HEK293T (cell line): ENCODE data around the gene CCIN.

ENCODE experiments used
- BHLHE40 ChIP-seq: fragments of 450-650 bp; IDR thresholded peaks from 2 replicates; pipeline ENCODE4 v1.6.1; 2016; ENCODE audit warnings: mild to moderate bottlenecking, moderate library complexity, borderline replicate concordance
- ELF4 ChIP-seq: fragments of 450-650 bp; IDR thresholded peaks from 2 replicates; pipeline ENCODE4 v1.6.1; 2017; ENCODE audit warnings: antibody characterized with exemption
- FOXA1 ChIP-seq: fragments of 450-650 bp; IDR thresholded peaks from 2 replicates; pipeline ENCODE4 v1.6.1; 2016; ENCODE audit warnings: mild to moderate bottlenecking
- FOXK2 ChIP-seq: fragments of 450-650 bp; IDR thresholded peaks from 2 replicates; pipeline ENCODE4 v1.6.1; 2016; ENCODE audit warnings: mild to moderate bottlenecking
- FOXM1 ChIP-seq: fragments of 450-650 bp; IDR thresholded peaks from 2 replicates; pipeline ENCODE4 v1.6.1; 2017; ENCODE audit warnings: mild to moderate bottlenecking, borderline replicate concordance
- HDGF ChIP-seq: fragments of 450-650 bp; IDR thresholded peaks from 2 replicates; pipeline ENCODE4 v1.6.1; 2017; ENCODE audit warnings: antibody characterized with exemption, borderline replicate concordance
- L3MBTL2 ChIP-seq: fragments of 450-650 bp; conservative IDR thresholded peaks from 2 replicates; pipeline ENCODE4 v1.6.1; 2016; ENCODE audit warnings: mild to moderate bottlenecking
- LEF1 ChIP-seq: fragments of 450-650 bp; IDR thresholded peaks from 2 replicates; pipeline ENCODE4 v1.6.1; 2017; ENCODE audit warnings: mild to moderate bottlenecking, borderline replicate concordance
- NFRKB ChIP-seq: fragments of 450-650 bp; IDR thresholded peaks from 2 replicates; pipeline ENCODE4 v1.6.1; 2016; ENCODE audit warnings: mild to moderate bottlenecking, moderate library complexity
- PKNOX1 ChIP-seq: fragments of 450-650 bp; IDR thresholded peaks from 2 replicates; pipeline ENCODE4 v1.6.1; 2016
- SP1 ChIP-seq: fragments of 450-650 bp; IDR thresholded peaks from 2 replicates; pipeline ENCODE4 v1.6.1; 2017
- SUZ12 ChIP-seq: fragments of 450-650 bp; IDR thresholded peaks from 2 replicates; pipeline ENCODE4 v1.6.1; 2016; ENCODE audit warnings: mild to moderate bottlenecking
- TARDBP ChIP-seq: fragments of 450-650 bp; IDR thresholded peaks from 2 replicates; pipeline ENCODE4 v1.6.1; 2016

- no peak for TF ChIP-seq HDGF
- TF ChIP-seq BHLHE40 = no peak
- no peak for TF ChIP-seq FOXM1
- no peak for TF ChIP-seq FOXK2
- no peak for TF ChIP-seq TARDBP
- TF ChIP-seq NFRKB = no peak
- no peak for TF ChIP-seq LEF1
- no peak for TF ChIP-seq ELF4
- TF ChIP-seq FOXA1 = no peak
- TF ChIP-seq L3MBTL2 = no peak
- no peak for TF ChIP-seq SUZ12
- TF ChIP-seq SP1 = no peak
- no peak for TF ChIP-seq PKNOX1
These were observed 48.8 kb downstream of the CCIN start for GRCh38 chr9:36218011-36218410.
